Stomach (tissue), 9 donors: ENCODE measurements around the gene BTG2. TPM values are rescaled to one million over a fixed set of nuclear protein-coding genes. Genes with fewer than 3 reads are reported as not detected.

Experiments
- DNase-seq, 2 donors: peaks; one replicate each; pipeline versions ENCODE4 v3.0.0 to v3.0.0-alpha.2; 2013 to 2019
- H3K27ac ChIP-seq, 5 donors: fragments of 200-600 bp in 4 of 5; sonication (generic) in 4 of 5; one replicate each; pipeline ENCODE4 v1.5.1; 2013 to 2019; ENCODE audit warnings: mild to moderate bottlenecking in 1 of 5, moderate library complexity in 1 of 5
- H3K27me3 ChIP-seq, 3 donors: fragments of 200-600 bp; sonication (generic); one replicate each; pipeline ENCODE4 v1.5.1; 2017 to 2019; ENCODE audit warnings: mixed run types in 1 of 3
- H3K36me3 ChIP-seq, 4 donors: fragments of 200-600 bp; sonication (generic); 1 replicate in 3 of 4; 2 replicates in 1 of 4; pipeline ENCODE4 v1.5.1; 2016 to 2019
- H3K4me1 ChIP-seq, 4 donors: fragments of 200-600 bp; sonication (generic); one replicate each; pipeline ENCODE4 v1.5.1; 2016 to 2019
- H3K4me3 ChIP-seq, 4 donors: fragments of 200-600 bp; sonication (generic) in 3 of 4; one replicate each; pipeline ENCODE4 v1.5.1; 2016 to 2019; ENCODE audit warnings: mild to moderate bottlenecking in 1 of 4
- H3K9me3 ChIP-seq, 4 donors: fragments of 200-600 bp; sonication (generic); one replicate each; pipeline ENCODE4 v1.5.1; 2016 to 2019
- EP300 ChIP-seq: sonication (generic); formaldehyde crosslinking; IDR thresholded peaks from one replicate; pipeline ENCODE4 v1.6.1; 2017; ENCODE audit warnings: antibody characterized with exemption
- POLR2A ChIP-seq, 4 donors: fragments of 450-650 bp; IDR thresholded peaks; one replicate each; pipeline ENCODE4 v1.6.1; 2016; ENCODE audit warnings: antibody characterized with exemption in 4 of 4, control low read depth in 2 of 4, mild to moderate bottlenecking in 1 of 4, moderate library complexity in 1 of 4
- POLR2AphosphoS5 ChIP-seq, 3 donors: sonication (generic); formaldehyde crosslinking; IDR thresholded peaks; one replicate each; pipeline ENCODE4 v1.6.1; 2016; ENCODE audit warnings: antibody characterized with exemption in 3 of 3
- WGBS, 5 donors: extraction: QIAGEN DNeasy Blood & Tissue Kit in 3 of 5; methylation state at CpG; one replicate each; pipeline versions ENCODE4 v1.1.5 to v1.1.7; 2013 to 2018; 5-methylcytosine and 5-hydroxymethylcytosine counted together
- intact Hi-C: fragments of 100-400 bp; cut with DNase I; formaldehyde crosslinking; loops from one replicate; pipeline ENCODE4 v1.15.1; 2023; ENCODE audit warnings: low total_unique reads
- polyA plus RNA-seq, 3 donors: library from polyadenylated mRNA; stranded (reverse); fragments of 200-250 nt; gene quantifications; one replicate each; pipeline ENCODE4 v1.2.3, GENCODE V29; 2013
- total RNA-seq, 5 donors: library from RNA; depleted of rRNA; stranded (reverse); fragments of >200 nt; gene quantifications; one replicate each; pipeline versions ENCODE4 v1.1.0 to v1.2.3, GENCODE V29; 2014 to 2016
- TF ChIP-seq, protein P1 (sequence below), 7 experiments: fragments of 450-650 bp in 4 of 7; fragments of 200-600 bp in 3 of 7; sonication (generic) in 3 of 7; IDR thresholded peaks; one replicate each; pipeline ENCODE4 v1.5.1; 2016 to 2019; ENCODE audit warnings: antibody characterized with exemption in 7 of 7, control low read depth in 2 of 7, mild to moderate bottlenecking in 1 of 7
- donor health status: healthy with polysubstance abuse.
- donor health status: Bipolar disorder and iron deficiency.
- donor health status: healthy.

Gene BTG2
- total and polyA plus RNA-seq, 8 donors: 46.4 to 231 (median 87.4) TPM

DNA sequence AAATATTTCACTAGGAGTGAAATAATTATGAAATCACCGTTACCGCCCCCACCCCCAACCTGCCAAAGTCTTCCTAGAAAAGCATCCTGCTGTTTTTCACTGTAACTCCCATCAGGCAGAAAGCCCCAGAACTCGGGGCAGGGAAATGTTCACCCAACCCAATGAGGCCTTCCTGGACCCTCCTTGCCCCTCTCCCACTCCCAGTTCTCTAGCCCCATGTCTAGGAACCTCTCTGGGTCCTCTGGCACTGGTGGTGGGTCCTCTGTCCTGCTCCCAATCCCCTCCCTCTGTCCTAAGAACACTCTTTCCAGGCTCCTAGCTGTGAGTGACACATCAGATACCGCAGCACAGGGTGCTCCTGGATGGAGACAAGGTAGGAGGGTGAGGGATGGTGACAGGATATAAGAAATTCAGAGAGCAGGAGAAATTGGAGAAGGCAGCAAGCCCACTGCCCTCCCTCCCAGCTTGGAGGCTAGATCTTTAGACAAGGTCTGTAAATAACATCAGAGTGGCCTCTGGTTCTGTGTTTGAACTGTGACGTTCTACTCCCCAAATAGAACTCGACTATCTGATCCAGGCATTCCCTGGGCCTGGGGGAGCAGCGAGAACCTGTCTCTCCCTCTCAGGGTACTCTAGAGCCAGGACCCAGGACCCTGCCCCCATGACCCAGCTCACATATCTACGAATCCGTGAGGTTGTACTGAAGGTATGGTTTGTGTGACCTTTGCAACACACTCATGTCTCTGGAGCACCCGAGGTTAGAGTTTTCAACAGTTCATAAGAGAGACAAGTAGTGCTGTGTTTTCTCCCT is 23.3 kb upstream of the BTG2 start:
- no peaks in the 10 kb centered on the region for H3K36me3 ChIP-seq
- TF ChIP-seq POLR2AphosphoS5 (IDR thresholded peaks at IDR 0.05) (no peak), POLR2A (IDR thresholded peaks at IDR 0.05) (no peak)
- TF ChIP-seq, protein P1, sequence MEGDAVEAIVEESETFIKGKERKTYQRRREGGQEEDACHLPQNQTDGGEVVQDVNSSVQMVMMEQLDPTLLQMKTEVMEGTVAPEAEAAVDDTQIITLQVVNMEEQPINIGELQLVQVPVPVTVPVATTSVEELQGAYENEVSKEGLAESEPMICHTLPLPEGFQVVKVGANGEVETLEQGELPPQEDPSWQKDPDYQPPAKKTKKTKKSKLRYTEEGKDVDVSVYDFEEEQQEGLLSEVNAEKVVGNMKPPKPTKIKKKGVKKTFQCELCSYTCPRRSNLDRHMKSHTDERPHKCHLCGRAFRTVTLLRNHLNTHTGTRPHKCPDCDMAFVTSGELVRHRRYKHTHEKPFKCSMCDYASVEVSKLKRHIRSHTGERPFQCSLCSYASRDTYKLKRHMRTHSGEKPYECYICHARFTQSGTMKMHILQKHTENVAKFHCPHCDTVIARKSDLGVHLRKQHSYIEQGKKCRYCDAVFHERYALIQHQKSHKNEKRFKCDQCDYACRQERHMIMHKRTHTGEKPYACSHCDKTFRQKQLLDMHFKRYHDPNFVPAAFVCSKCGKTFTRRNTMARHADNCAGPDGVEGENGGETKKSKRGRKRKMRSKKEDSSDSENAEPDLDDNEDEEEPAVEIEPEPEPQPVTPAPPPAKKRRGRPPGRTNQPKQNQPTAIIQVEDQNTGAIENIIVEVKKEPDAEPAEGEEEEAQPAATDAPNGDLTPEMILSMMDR (IDR thresholded peaks at IDR 0.05): no peak
- no peak overlapping the region for H3K4me3 ChIP-seq
- no peaks in the 10 kb centered on the region for H3K9me3 ChIP-seq
- no peaks in the 10 kb centered on the region for H3K27me3 ChIP-seq
- peak in 1 of 2 donors; percentile 58 for DNase-seq
- 48 to 62% (median 56%) methylated on average over 10 of the region's 10 CpGs for WGBS, 5 donors
- H3K4me1 ChIP-seq: peaks cover 61 to 75% (median 68%) of the 10 kb centered on the region in 4 donors
- intact Hi-C loops: no loop called here
- H3K27ac ChIP-seq: peak overlapping the region; percentile 66 to 93 (median 86)

- peak overlapping the region; percentile 15 to 93 (median 86) for H3K27ac ChIP-seq
- H3K36me3 ChIP-seq: no peaks in the 10 kb centered on the region
- H3K27me3 ChIP-seq: no peaks in the 10 kb centered on the region
- peaks cover 61 to 75% (median 68%) of the 10 kb centered on the region in 4 donors for H3K4me1 ChIP-seq
- intact Hi-C loops: no loop called here
- H3K9me3 ChIP-seq: no peaks in the 10 kb centered on the region
- TF ChIP-seq POLR2AphosphoS5 (IDR thresholded peaks at IDR 0.05) (no peak), EP300 (no peak), POLR2A (IDR thresholded peaks at IDR 0.05) (no peak)
- TF ChIP-seq, protein P1 (IDR thresholded peaks at IDR 0.05): no peak
- 61 to 78% (median 64%) methylated on average over 11 of the region's 11 CpGs for WGBS, 5 donors
- DNase-seq: peak in 1 of 2 donors; percentile 77
- no peak overlapping the region for H3K4me3 ChIP-seq
These were observed 22.4 kb upstream of the BTG2 start for GRCh38 chr1:203282720-203283542.

- H3K36me3 ChIP-seq: no peaks in the 10 kb centered on the region
- 93 to 95% (median 94%) methylated on average over 6 of the region's 6 CpGs for WGBS, 5 donors
- peaks cover 61 to 75% (median 67%) of the 10 kb centered on the region in 4 donors for H3K4me1 ChIP-seq
- H3K27me3 ChIP-seq: no peaks in the 10 kb centered on the region
- TF ChIP-seq POLR2A (IDR thresholded peaks at IDR 0.05) (no peak), EP300 (no peak), POLR2AphosphoS5 (IDR thresholded peaks at IDR 0.05) (no peak)
- TF ChIP-seq, protein P1 (IDR thresholded peaks at IDR 0.05): no peak
- no peaks in the 10 kb centered on the region for H3K9me3 ChIP-seq
- no peak for DNase-seq
- peak overlapping the region in 1 of 5 donors; percentile 58 for H3K27ac ChIP-seq
- H3K4me3 ChIP-seq: no peak overlapping the region
- intact Hi-C loops: no loop called here
These were observed 21.7 kb upstream of the BTG2 start for GRCh38 chr1:203283597-203283996.

DNA sequence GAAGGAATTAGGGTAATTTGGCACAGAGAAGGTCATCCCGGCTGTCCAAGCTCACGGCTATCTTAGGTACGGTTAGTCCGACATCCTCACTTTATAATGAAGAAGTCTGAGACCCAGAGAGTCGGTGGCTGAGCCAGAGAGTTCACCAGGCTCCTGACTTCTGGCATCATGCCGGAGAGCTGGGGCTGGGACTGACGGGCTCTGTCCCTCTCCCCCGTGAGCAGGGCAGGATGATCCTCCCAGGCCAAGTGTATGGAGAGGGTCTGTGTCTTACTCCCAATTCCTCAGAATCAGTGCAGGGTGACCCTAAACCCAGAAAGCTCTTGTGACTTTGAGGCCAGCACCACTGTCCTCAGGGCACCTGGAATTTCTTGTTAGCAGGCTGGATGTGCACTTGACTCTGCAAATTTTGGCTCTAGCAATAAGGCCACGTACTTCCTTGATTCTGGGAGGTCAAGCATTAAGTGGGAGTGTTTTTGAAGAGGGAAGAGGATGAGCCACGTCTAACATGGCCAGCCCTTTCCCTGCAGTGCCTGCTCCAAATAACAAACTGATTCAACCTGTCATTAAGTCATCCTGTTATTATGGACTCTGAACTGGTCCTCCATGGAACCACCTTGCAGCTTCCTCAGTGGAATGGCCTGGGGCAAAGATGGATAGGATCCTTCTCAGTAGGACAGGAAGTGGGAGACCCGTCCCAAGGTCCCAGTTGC is 20.8 kb upstream of the BTG2 start:
- no peak for TF ChIP-seq POLR2AphosphoS5 (IDR thresholded peaks at IDR 0.05)
- no peak for TF ChIP-seq POLR2A (IDR thresholded peaks at IDR 0.05)
- TF ChIP-seq, protein P1 (IDR thresholded peaks at IDR 0.05): no peak
- TF ChIP-seq EP300: no peak
- intact Hi-C loops: no loop called here
- Histone ChIP-seq H3K27me3 (no peaks in the 10 kb centered on the region), H3K9me3 (no peaks in the 10 kb centered on the region), H3K36me3 (no peaks in the 10 kb centered on the region), H3K27ac (peak overlapping the region in 1 of 5 donors; percentile 58), H3K4me3 (no peak overlapping the region), H3K4me1 (peaks cover 63 to 75% (median 66%) of the 10 kb centered on the region in 4 donors)
- no peak for DNase-seq
- WGBS, 5 donors: 73 to 86% (median 77%) methylated on average over 11 of the region's 11 CpGs
